IMR-90 (cell line): ENCODE results near the gene TTC38. TPM values are rescaled to one million over a fixed set of nuclear protein-coding genes. Genes with fewer than 3 reads are reported as not detected.

Source experiments
- ATAC-seq: fragments of 200-7000 bp; cut with Tn5 transposase; 2 replicates; pipeline ENCODE4 v1.9.1; 2020; ENCODE audit warnings: low read depth, mild to moderate bottlenecking, moderate library complexity
- BruUV-seq: library from RNA; stranded (reverse); fragments of 400-500 nt; replicated peaks from 2 replicates; lab custom pipeline; 2021; lab: Mats Ljungman, UMichigan
- CTCF ChIA-PET: fragments of 300-600 bp; formaldehyde crosslinking; extraction: SDS; loops from one replicate; lab custom pipeline; 2021; ENCODE audit warnings: antibody characterized with exemption; lab: Yijun Ruan, JAX
- POLR2A ChIA-PET: fragments of 300-600 bp; sonication (Branson Sonifier 250); formaldehyde crosslinking; loops from one replicate; lab custom pipeline; 2022; ENCODE audit warnings: antibody characterized with exemption; ENCODE audit not compliant: unreplicated experiment; lab: Charles Lee
- DNase-seq: peaks from one replicate; pipeline ENCODE4 v3.0.0; 2013
- H2AFZ ChIP-seq: replicated peaks from 2 replicates; pipeline ENCODE3; 2013; ENCODE audit warnings: low read length, mild to moderate bottlenecking; ENCODE audit not compliant: poor library complexity
- H2AK5ac ChIP-seq: 2 replicates; pipeline ENCODE4 v1.6.1; 2013; ENCODE audit warnings: low read depth, low read length, inconsistent platforms
- H2AK9ac ChIP-seq: replicated peaks from 2 replicates; pipeline ENCODE3; 2013; ENCODE audit warnings: mild to moderate bottlenecking, low read depth, low read length, moderate library complexity; ENCODE audit not compliant: poor library complexity
- H2BK120ac ChIP-seq: 2 replicates; pipeline ENCODE4 v1.6.1; 2013; ENCODE audit warnings: low read depth, low read length, inconsistent platforms
- H2BK15ac ChIP-seq: 3 replicates; pipeline ENCODE4 v1.6.1; 2013; ENCODE audit warnings: low read depth, low read length, inconsistent platforms
- H2BK20ac ChIP-seq: 2 replicates; pipeline ENCODE4 v1.6.1; 2013; ENCODE audit warnings: low read depth, mild to moderate bottlenecking, inconsistent platforms, low read length, moderate library complexity
- H2BK5ac ChIP-seq: 2 replicates; pipeline ENCODE4 v1.6.1; 2013; ENCODE audit warnings: mild to moderate bottlenecking, low read depth, low read length, inconsistent platforms; ENCODE audit not compliant: poor library complexity, severe bottlenecking
- H3K14ac ChIP-seq: replicated peaks from 2 replicates; pipeline ENCODE4 v1.6.1; 2013; ENCODE audit warnings: low read depth, low read length, inconsistent platforms
- H3K18ac ChIP-seq: 2 replicates; pipeline ENCODE4 v1.6.1; 2013; ENCODE audit warnings: low read depth, low read length, control low read depth
- H3K23ac ChIP-seq: 2 replicates; pipeline ENCODE4 v1.6.1; 2013; ENCODE audit warnings: low read depth, low read length, inconsistent platforms
- H3K27ac ChIP-seq: 2 replicates; pipeline ENCODE4 v1.5.1; 2013; ENCODE audit warnings: mild to moderate bottlenecking, control low read depth, low read length; ENCODE audit not compliant: insufficient read depth
- H3K27me3 ChIP-seq: 2 replicates; pipeline ENCODE4 v1.6.1; 2013; ENCODE audit warnings: low read length; ENCODE audit not compliant: control insufficient read depth, insufficient read depth
- H3K36me3 ChIP-seq: 2 replicates; pipeline ENCODE4 v1.6.1; 2013; ENCODE audit warnings: low read length, mixed read lengths; ENCODE audit not compliant: control insufficient read depth, insufficient read depth
- H3K4ac ChIP-seq: 2 replicates; pipeline ENCODE4 v1.6.1; 2013; ENCODE audit warnings: low read depth, low read length, inconsistent platforms
- H3K4me1 ChIP-seq: 2 replicates; pipeline ENCODE4 v1.6.1; 2013; ENCODE audit warnings: low read length, mixed read lengths; ENCODE audit not compliant: control insufficient read depth, insufficient read depth
- H3K4me2 ChIP-seq: 2 replicates; pipeline ENCODE4 v1.6.1; 2013; ENCODE audit warnings: low read depth, mild to moderate bottlenecking, control low read depth, low read length, moderate library complexity
- H3K4me3 ChIP-seq: 2 replicates; pipeline ENCODE4 v1.5.1; 2013; ENCODE audit warnings: low read depth, mild to moderate bottlenecking, control low read depth, low read length, moderate library complexity; ENCODE audit not compliant: insufficient read depth
- H3K56ac ChIP-seq: 2 replicates; pipeline ENCODE4 v1.6.1; 2013; ENCODE audit warnings: low read length, inconsistent platforms; ENCODE audit not compliant: insufficient read depth; ENCODE audit errors: extremely low read depth
- H3K79me1 ChIP-seq, 2 experiments: 2 replicates each; pipeline ENCODE4 v1.6.1; 2013; ENCODE audit warnings: low read length in 2 of 2, inconsistent platforms in 1 of 2, low read depth in 1 of 2
- H3K9ac ChIP-seq: 2 replicates; pipeline ENCODE4 v1.6.1; 2013; ENCODE audit warnings: low read depth, low read length, control low read depth
- H3K9me1 ChIP-seq: 2 replicates; pipeline ENCODE4 v1.6.1; 2013; ENCODE audit warnings: low read length, inconsistent platforms; ENCODE audit not compliant: insufficient read depth
- H3K9me3 ChIP-seq: 2 replicates; pipeline ENCODE4 v1.6.1; 2013; ENCODE audit warnings: low read length; ENCODE audit not compliant: control insufficient read depth, insufficient read depth
- H4K20me1 ChIP-seq: 2 replicates; pipeline ENCODE4 v1.6.1; 2013; ENCODE audit warnings: low read length, inconsistent platforms; ENCODE audit not compliant: insufficient read depth
- H4K5ac ChIP-seq: 2 replicates; pipeline ENCODE4 v1.6.1; 2013; ENCODE audit warnings: mild to moderate bottlenecking, low read depth, low read length, control low read depth
- H4K8ac ChIP-seq, 2 experiments: 2 replicates each; pipeline ENCODE4 v1.6.1; 2013; ENCODE audit warnings: low read depth in 2 of 2, low read length in 2 of 2, control low read depth in 1 of 2, inconsistent platforms in 1 of 2
- H4K91ac ChIP-seq: 2 replicates; pipeline ENCODE4 v1.6.1; 2013; ENCODE audit warnings: low read depth, low read length, inconsistent platforms; ENCODE audit not compliant: insufficient read depth
- CEBPB ChIP-seq: IDR thresholded peaks from 2 replicates; pipeline ENCODE4 v1.6.1; 2012; ENCODE audit warnings: low read depth, low read length, improper control_type of control experiment
- CTCF ChIP-seq: conservative IDR thresholded peaks from 2 replicates; pipeline ENCODE4 v1.5.1; 2012; ENCODE audit warnings: mild to moderate bottlenecking, low read depth, low read length, improper control_type of control experiment
- MAFK ChIP-seq: IDR thresholded peaks from 2 replicates; pipeline ENCODE4 v1.6.1; 2012; ENCODE audit warnings: low read depth, low read length, improper control_type of control experiment
- MXI1 ChIP-seq: IDR thresholded peaks from 2 replicates; pipeline ENCODE4 v1.6.1; 2012; ENCODE audit warnings: low read depth, mild to moderate bottlenecking, low read length, moderate library complexity, borderline replicate concordance
- USF2 ChIP-seq: fragments of 150-350 bp; IDR thresholded peaks from 2 replicates; pipeline ENCODE4 v1.6.1; 2017; ENCODE audit warnings: mild to moderate bottlenecking, antibody characterized with exemption, low read length, low read depth
- WGBS, 2 experiments: methylation state at CpG; one replicate each; pipeline versions ENCODE4 v1.1.5 to v1.1.7; 2013; ENCODE audit warnings: missing lambda C conversion rate in 2 of 2; ENCODE audit not compliant: insufficient read length in 1 of 2; ENCODE audit errors: extremely low coverage in 2 of 2; 5-methylcytosine and 5-hydroxymethylcytosine counted together
- dilution Hi-C: fragments of 300-500 bp; cut with HindIII; formaldehyde crosslinking; loops from one replicate; pipeline ENCODE4 v1.14.3; 2018; ENCODE audit warnings: low sequenced_read_pairs; ENCODE audit not compliant: unreplicated experiment
- in situ Hi-C: fragments of 300-500 bp; cut with MboI; formaldehyde crosslinking; loops from 3 replicates; pipeline ENCODE4 v1.14.3; 2019; ENCODE audit warnings: low sequenced_read_pairs, inconsistent platforms, mixed read lengths
- intact Hi-C: fragments of 100-400 bp; cut with micrococcal nuclease; formaldehyde crosslinking; loops from 2 replicates; pipeline ENCODE4 v1.10.0; 2022
- polyA plus RNA-seq, 3 experiments: library from polyadenylated mRNA; depleted of rRNA; stranded (reverse); fragments of >200 nt; gene quantifications; 2 replicates each; pipeline ENCODE4 v1.2.3, GENCODE V29; 2012; ENCODE audit warnings: low replicate concordance in 1 of 3
- total RNA-seq: library from RNA; depleted of rRNA; stranded (reverse); fragments of >200 nt; gene quantifications from 2 replicates; pipeline ENCODE4 v1.2.3, GENCODE V29; 2012

The TTC38 gene
- total and polyA plus RNA-seq, 2 of the 4 experiments (the other 2 are of a cell fraction), result 43.6 to 52.3 TPM

GRCh38 chr22:46297151-46297812 lies 29.5 kb downstream of the TTC38 start:
- peak overlapping the region; percentile 84; the same call in 1 of the 2 replicates for H3K9ac ChIP-seq

More at GRCh38 chr22:46297151-46297812, 29.5 kb downstream of the TTC38 start:
- H3K27me3 ChIP-seq, result no peaks in the 10 kb centered on the region
- no peaks in the 10 kb centered on the region for H3K9me3 ChIP-seq
- no peak overlapping the region for H4K5ac ChIP-seq
- TSS peak; percentile 29 for BruUV-seq
- H2AFZ ChIP-seq, result peak overlapping the region; percentile 94
- TF ChIP-seq CEBPB (no peak), USF2 (no peak), MAFK (no peak), MXI1 (peak; percentile 51; the same call in 1 of the 2 replicates), CTCF (no peak)
- peak overlapping the region; percentile 65; the same call in 1 of the 2 replicates for H3K27ac ChIP-seq
- H3K4ac ChIP-seq, result peak overlapping the region; percentile 80
- peak overlapping the region; percentile 17 for H2BK5ac ChIP-seq
- peak; percentile 27 for ATAC-seq
- H3K23ac ChIP-seq, result peak overlapping the region; percentile 59
- H3K14ac ChIP-seq, result 0 out of 2 replicates have a peak overlapping the region, but pooled peaks have one; percentile 58
- ChIA-PET CTCF (interaction anchor here (0.5 kb wide), 1 partner anchor 67 kb away, joined by 4 read pairs; no protein-coding TSS in a partner anchor), POLR2A (no interaction called here)
- peak overlapping the region; percentile 45 for H3K4me3 ChIP-seq
- H2BK15ac ChIP-seq, result no peak overlapping the region
- DNase-seq, result peak; percentile 35
- 1% methylated on average over 18 of the region's 32 CpGs; no CpG with 5 or more reads in 1 of the 2 experiments for WGBS, 2 experiments
- peaks cover 29% of the 10 kb centered on the region for H3K9me1 ChIP-seq
- in situ Hi-C loops, result loop anchor here (5.0 kb wide), 1 partner anchor 175 kb away; no protein-coding TSS in a partner anchor
- peaks cover 11% of the 10 kb centered on the region for H3K4me1 ChIP-seq
- intact Hi-C loops, result loop anchor here (5.0 kb wide), 1 partner anchor 175 kb away; no protein-coding TSS in a partner anchor
- H2AK5ac ChIP-seq, result peak overlapping the region; percentile 61; the same call in 1 of the 2 replicates
- H4K20me1 ChIP-seq, result no peaks in the 10 kb centered on the region
- peak overlapping the region in 1 of 2 experiments; percentile 0; a peak in 1 of 4 replicates for H4K8ac ChIP-seq
- peaks cover 12 to 51% of the 10 kb centered on the region in 2 experiments; a peak in 3 of 4 replicates for H3K79me1 ChIP-seq
- peak overlapping the region; percentile 39 for H4K91ac ChIP-seq
- H3K36me3 ChIP-seq, result peaks cover 13% of the 10 kb centered on the region; the same call in 1 of the 2 replicates
- H2BK20ac ChIP-seq, result no peak overlapping the region
- H3K18ac ChIP-seq, result no peak overlapping the region
- H2AK9ac ChIP-seq, result peak overlapping the region; percentile 90
- dilution Hi-C loops, result no loop called here
- peak overlapping the region; percentile 96 for H3K4me2 ChIP-seq
- H2BK120ac ChIP-seq, result no peak overlapping the region
- peak overlapping the region; percentile 82 for H3K56ac ChIP-seq
